Keratinocyte (primary cell): ENCODE data around the gene ERBB4. TPM values are rescaled to one million over a fixed set of nuclear protein-coding genes. Genes with fewer than 3 reads are reported as not detected.

ENCODE experiments used
- DNase-seq: peaks from one replicate; pipeline ENCODE4 v3.0.0-alpha.2; 2011; ENCODE audit warnings: low read depth, missing footprints, low spot score
- FAIRE-seq: peaks from 2 replicates; lab custom pipeline; 2011; peaks lifted over from hg19 to GRCh38; lab: Jason Lieb, UNC
- H2AFZ ChIP-seq: 2 replicates; pipeline ENCODE4 v1.6.0; 2012; ENCODE audit warnings: low read length, control low read depth, inconsistent platforms; ENCODE audit not compliant: control insufficient read depth
- H3K27ac ChIP-seq: 2 replicates; pipeline ENCODE4 v1.5.1; 2011; ENCODE audit warnings: low read length; ENCODE audit not compliant: control insufficient read depth, insufficient read depth
- H3K27me3 ChIP-seq: 3 replicates; pipeline ENCODE4 v1.6.0; 2011; ENCODE audit warnings: low read length; ENCODE audit not compliant: control insufficient read depth, insufficient read depth; ENCODE audit errors: extremely low read depth
- H3K36me3 ChIP-seq, 2 experiments: 2 replicates in 1 of 2; 3 replicates in 1 of 2; pipeline ENCODE4 v1.5.1; 2011; ENCODE audit warnings: low read length in 2 of 2, mild to moderate bottlenecking in 1 of 2; ENCODE audit not compliant: control insufficient read depth in 2 of 2, insufficient read depth in 2 of 2; ENCODE audit errors: extremely low read depth in 1 of 2
- H3K4me1 ChIP-seq: 3 replicates; pipeline ENCODE4 v1.5.1; 2011; ENCODE audit warnings: low read length; ENCODE audit not compliant: control insufficient read depth, insufficient read depth; ENCODE audit errors: extremely low read depth
- H3K4me2 ChIP-seq: 3 replicates; pipeline ENCODE4 v1.6.0; 2011; ENCODE audit warnings: low read depth, low read length; ENCODE audit not compliant: control insufficient read depth, insufficient read depth; ENCODE audit errors: extremely low read depth
- H3K4me3 ChIP-seq, 3 experiments: fragments of 200-600 bp in 1 of 3; sonication (generic) in 1 of 3; 2 replicates in 2 of 3; 3 replicates in 1 of 3; pipeline ENCODE4 v1.5.1; 2011 to 2016; ENCODE audit warnings: low read length in 3 of 3, mild to moderate bottlenecking in 3 of 3, control low read depth in 2 of 3, inconsistent platforms in 1 of 3, low read depth in 1 of 3, mixed read lengths in 1 of 3, mixed run types in 1 of 3, moderate library complexity in 1 of 3; ENCODE audit not compliant: control insufficient read depth in 2 of 3, insufficient read depth in 2 of 3; ENCODE audit errors: extremely low read depth in 1 of 3
- H3K79me2 ChIP-seq: 2 replicates; pipeline ENCODE4 v1.6.0; 2012; ENCODE audit warnings: low read length; ENCODE audit not compliant: control insufficient read depth, insufficient read depth
- H3K9ac ChIP-seq: 3 replicates; pipeline ENCODE4 v1.6.0; 2011; ENCODE audit warnings: low read length; ENCODE audit not compliant: control insufficient read depth, insufficient read depth; ENCODE audit errors: extremely low read depth
- H3K9me1 ChIP-seq: 3 replicates; pipeline ENCODE4 v1.6.0; 2011; ENCODE audit warnings: low read length; ENCODE audit not compliant: control insufficient read depth, insufficient read depth; ENCODE audit errors: extremely low read depth
- H3K9me3 ChIP-seq: 2 replicates; pipeline ENCODE4 v1.5.1; 2012; ENCODE audit warnings: low read depth, low read length; ENCODE audit not compliant: control insufficient read depth
- H4K20me1 ChIP-seq: 3 replicates; pipeline ENCODE4 v1.6.0; 2011; ENCODE audit warnings: low read length; ENCODE audit not compliant: control insufficient read depth, insufficient read depth; ENCODE audit errors: extremely low read depth
- EZH2 ChIP-seq: IDR thresholded peaks from one replicate; pipeline ENCODE4 v1.6.1; 2012; ENCODE audit warnings: inconsistent platforms, mild to moderate bottlenecking, low read length, moderate library complexity
- dilution Hi-C: fragments of 300-500 bp; cut with MboI; formaldehyde crosslinking; loops from one replicate; pipeline ENCODE4 v1.7.0; 2020; ENCODE audit warnings: low sequenced_read_pairs; ENCODE audit not compliant: extremely low pct_ligation_motif_present
- polyA plus RNA-seq, 5 experiments: library from polyadenylated mRNA; depleted of rRNA in 3 of 5; stranded (reverse) in 3 of 5; stranded (forward) in 1 of 5; unstranded in 1 of 5; fragments of >200 nt; gene quantifications; 1 replicate in 1 of 5; 2 replicates in 3 of 5; 3 replicates in 1 of 5; pipeline versions ENCODE4 v1.2.1 to v1.2.3, GENCODE V29; 2011 to 2012; ENCODE audit warnings: missing spikeins in 2 of 5, low read depth in 1 of 5, low replicate concordance in 1 of 5
- TF ChIP-seq, protein P1 (sequence below), 3 experiments: IDR thresholded peaks in 1 of 3; conservative IDR thresholded peaks in 1 of 3; optimal IDR thresholded peaks in 1 of 3; 2 replicates in 2 of 3; 3 replicates in 1 of 3; pipeline versions ENCODE3 to v1.5.1; 2011; ENCODE audit warnings: low read length in 3 of 3, mild to moderate bottlenecking in 3 of 3, moderate library complexity in 2 of 3, control low read depth in 1 of 3, inconsistent platforms in 1 of 3; ENCODE audit not compliant: insufficient read depth in 2 of 3; ENCODE audit errors: extremely low read depth in 1 of 3

ERBB4 gene
- polyA plus RNA-seq, 1 donor (not counting 4 experiments of a cell fraction or from before 2014, with no cell fraction given): 0.01 TPM

DNA sequence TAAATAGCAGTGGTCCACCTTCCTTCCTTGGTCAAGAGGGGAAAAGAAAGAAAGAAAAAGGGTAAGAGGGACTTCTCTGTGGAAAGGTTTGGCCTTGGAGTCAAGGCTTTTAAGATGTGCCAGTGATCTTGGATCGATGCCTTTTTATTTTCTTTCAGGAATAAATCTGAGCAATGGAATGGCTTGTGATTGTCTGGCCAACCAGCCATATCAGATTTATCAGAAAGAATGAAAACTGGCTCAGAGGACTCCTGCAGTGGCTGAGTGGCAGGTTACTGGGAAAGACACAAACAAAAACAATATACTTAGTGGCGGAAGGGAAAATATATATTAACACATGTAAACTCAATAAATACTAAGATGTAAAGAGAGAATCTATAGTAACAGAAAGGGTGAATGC is 4.3 kb downstream of the ERBB4 start:
- Histone ChIP-seq H3K36me3 (no peaks in the 10 kb centered on the region), H3K27ac (no peak overlapping the region), H3K4me1 (peaks cover 27% of the 10 kb centered on the region), H2AFZ (no peak overlapping the region), H3K27me3 (peaks cover 38% of the 10 kb centered on the region), H3K4me2 (no peak overlapping the region), H3K9ac (no peak overlapping the region), H3K4me3 (no peak overlapping the region), H3K9me3 (no peaks in the 10 kb centered on the region), H3K9me1 (no peaks in the 10 kb centered on the region), H4K20me1 (no peaks in the 10 kb centered on the region), H3K79me2 (no peaks in the 10 kb centered on the region)
- DNase-seq: no peak
- dilution Hi-C loops: no loop called here
- no peak for TF ChIP-seq EZH2
- TF ChIP-seq, protein P1, sequence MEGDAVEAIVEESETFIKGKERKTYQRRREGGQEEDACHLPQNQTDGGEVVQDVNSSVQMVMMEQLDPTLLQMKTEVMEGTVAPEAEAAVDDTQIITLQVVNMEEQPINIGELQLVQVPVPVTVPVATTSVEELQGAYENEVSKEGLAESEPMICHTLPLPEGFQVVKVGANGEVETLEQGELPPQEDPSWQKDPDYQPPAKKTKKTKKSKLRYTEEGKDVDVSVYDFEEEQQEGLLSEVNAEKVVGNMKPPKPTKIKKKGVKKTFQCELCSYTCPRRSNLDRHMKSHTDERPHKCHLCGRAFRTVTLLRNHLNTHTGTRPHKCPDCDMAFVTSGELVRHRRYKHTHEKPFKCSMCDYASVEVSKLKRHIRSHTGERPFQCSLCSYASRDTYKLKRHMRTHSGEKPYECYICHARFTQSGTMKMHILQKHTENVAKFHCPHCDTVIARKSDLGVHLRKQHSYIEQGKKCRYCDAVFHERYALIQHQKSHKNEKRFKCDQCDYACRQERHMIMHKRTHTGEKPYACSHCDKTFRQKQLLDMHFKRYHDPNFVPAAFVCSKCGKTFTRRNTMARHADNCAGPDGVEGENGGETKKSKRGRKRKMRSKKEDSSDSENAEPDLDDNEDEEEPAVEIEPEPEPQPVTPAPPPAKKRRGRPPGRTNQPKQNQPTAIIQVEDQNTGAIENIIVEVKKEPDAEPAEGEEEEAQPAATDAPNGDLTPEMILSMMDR (optimal IDR thresholded peaks at IDR 0.05 in 1 of 3, IDR thresholded peaks at IDR 0.05 in 1 of 3, conservative IDR thresholded peaks at IDR 0.05 in 1 of 3; ENCODE audit: extremely low read depth in 1 of 3, insufficient read depth in 2 of 3, low read length in 3 of 3): no peak
- FAIRE-seq: no peak

DNA sequence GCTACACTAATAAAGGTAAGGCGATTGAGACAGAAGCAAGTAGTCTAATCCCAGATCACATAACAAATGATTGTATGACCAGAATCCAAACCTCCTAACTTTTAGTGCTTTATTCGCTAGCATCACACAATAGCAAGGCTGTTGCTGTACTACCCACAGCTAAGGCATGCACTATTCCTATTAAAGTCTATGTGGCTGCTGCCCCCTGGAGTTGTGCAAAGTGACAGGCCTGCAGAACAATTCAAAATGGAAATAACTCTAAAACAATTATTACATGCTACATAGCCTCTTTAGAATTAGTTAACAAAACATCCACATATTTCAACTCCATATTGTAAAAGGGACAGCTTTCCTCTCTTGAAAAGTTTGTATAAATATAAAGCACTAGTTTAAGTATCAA is 6.0 kb downstream of the ERBB4 start:
- Histone ChIP-seq H3K9me1 (no peaks in the 10 kb centered on the region), H3K36me3 (no peaks in the 10 kb centered on the region), H3K4me2 (no peak overlapping the region), H3K9me3 (no peaks in the 10 kb centered on the region), H4K20me1 (no peaks in the 10 kb centered on the region), H3K27ac (no peak overlapping the region), H3K79me2 (no peaks in the 10 kb centered on the region), H3K27me3 (peaks cover 22% of the 10 kb centered on the region), H3K4me1 (peaks cover 15% of the 10 kb centered on the region), H2AFZ (no peak overlapping the region), H3K9ac (no peak overlapping the region), H3K4me3 (no peak overlapping the region)
- DNase-seq (no peak), FAIRE-seq (no peak)
- TF ChIP-seq EZH2: no peak
- TF ChIP-seq, protein P1 (optimal IDR thresholded peaks at IDR 0.05 in 1 of 3, IDR thresholded peaks at IDR 0.05 in 1 of 3, conservative IDR thresholded peaks at IDR 0.05 in 1 of 3; ENCODE audit: extremely low read depth in 1 of 3, insufficient read depth in 2 of 3, low read length in 3 of 3): peak in 1 of 3 experiments; percentile 8
- dilution Hi-C loops: no loop called here
